ENCODE data around the gene UBQLNL.

DNA sequence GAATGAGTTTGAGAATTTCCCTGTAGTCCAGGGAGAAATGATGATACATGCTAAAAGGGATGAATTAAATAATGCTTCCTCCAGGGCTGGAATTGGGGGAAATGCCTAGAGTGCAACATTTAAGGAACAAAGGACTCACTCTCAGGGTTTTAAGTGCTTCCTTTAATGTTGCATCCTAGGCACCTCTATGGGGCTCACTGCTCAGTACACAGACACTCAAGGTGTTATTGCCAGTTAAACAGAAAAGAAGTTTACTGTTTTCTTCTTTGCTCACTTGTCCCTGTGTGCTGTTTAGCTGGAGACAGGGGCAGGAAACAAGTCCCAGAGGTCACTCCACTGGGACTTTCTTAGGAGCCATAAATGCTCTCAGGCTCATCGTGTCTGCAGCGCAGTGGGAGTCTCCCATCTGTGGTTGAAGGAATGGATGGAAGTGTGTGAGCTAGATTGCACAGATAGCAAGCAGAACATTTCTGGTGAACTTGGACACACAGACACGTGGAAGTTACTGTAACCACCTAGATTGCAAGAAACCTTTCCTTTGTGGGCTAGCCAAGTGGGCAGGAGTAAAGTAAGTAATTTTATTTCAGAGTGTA lies 40.2 kb upstream of the UBQLNL start:
- TF ChIP-seq, protein P1, sequence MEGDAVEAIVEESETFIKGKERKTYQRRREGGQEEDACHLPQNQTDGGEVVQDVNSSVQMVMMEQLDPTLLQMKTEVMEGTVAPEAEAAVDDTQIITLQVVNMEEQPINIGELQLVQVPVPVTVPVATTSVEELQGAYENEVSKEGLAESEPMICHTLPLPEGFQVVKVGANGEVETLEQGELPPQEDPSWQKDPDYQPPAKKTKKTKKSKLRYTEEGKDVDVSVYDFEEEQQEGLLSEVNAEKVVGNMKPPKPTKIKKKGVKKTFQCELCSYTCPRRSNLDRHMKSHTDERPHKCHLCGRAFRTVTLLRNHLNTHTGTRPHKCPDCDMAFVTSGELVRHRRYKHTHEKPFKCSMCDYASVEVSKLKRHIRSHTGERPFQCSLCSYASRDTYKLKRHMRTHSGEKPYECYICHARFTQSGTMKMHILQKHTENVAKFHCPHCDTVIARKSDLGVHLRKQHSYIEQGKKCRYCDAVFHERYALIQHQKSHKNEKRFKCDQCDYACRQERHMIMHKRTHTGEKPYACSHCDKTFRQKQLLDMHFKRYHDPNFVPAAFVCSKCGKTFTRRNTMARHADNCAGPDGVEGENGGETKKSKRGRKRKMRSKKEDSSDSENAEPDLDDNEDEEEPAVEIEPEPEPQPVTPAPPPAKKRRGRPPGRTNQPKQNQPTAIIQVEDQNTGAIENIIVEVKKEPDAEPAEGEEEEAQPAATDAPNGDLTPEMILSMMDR (conservative IDR thresholded peaks at IDR 0.05; ENCODE audit: low read length), result no peak
- TF ChIP-seq EZH2phosphoT487 (IDR thresholded peaks at IDR 0.05; ENCODE audit: borderline replicate concordance), result no peak
